ENCODE results near the gene PYDC1.
"Not testable (repeated sequence)": the region's sequence is repeated elsewhere in the genome, so short reads cannot be mapped to it uniquely, and the experiment has no call there.

DNA sequence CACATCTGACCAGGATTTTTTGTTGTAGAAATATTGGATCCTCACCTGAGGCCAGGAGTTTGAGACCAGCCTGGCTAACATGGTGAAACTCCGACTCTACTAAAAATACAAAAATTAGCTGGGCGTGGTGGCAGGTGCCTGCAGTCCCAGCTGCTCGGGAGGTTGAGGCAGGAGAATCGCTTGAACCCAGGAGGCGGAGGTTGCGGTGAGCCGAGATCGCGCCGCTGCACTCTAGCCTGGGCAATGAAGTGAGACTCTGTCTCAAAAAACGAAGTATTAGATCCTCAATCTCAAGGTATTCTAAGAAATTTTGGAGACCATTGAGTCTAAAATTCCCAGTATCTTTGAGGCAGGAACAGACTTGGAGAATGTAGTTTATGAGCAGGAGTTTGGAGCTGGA, 21.1 kb downstream of the PYDC1 start:
- TF ChIP-seq POLR2A, TAF1 (IDR thresholded peaks at IDR 0.05; ENCODE audit: low read depth, low read length): not testable (repeated sequence)

All from GM12891 (cell line).